ENCODE results near the gene UBE2D3.

GRCh38 chr4:102862747-102863146 lies 35.4 kb upstream of the UBE2D3 start:
- TF ChIP-seq CTCF (conservative IDR thresholded peaks at IDR 0.05; ENCODE audit: low read length) (no peak), EZH2phosphoT487 (IDR thresholded peaks at IDR 0.05; ENCODE audit: borderline replicate concordance, low read depth, low read length) (no peak)
